MM.1S (cell line): Measurements from ENCODE around the gene LEP.

ENCODE experiments used
- EZH2 ChIP-seq: fragments of 300-600 bp; sonication (generic); optimal IDR thresholded peaks from 2 replicates; pipeline ENCODE3; 2017; ENCODE audit warnings: low read depth, mild to moderate bottlenecking, antibody characterized with exemption, low read length, mixed read lengths
- TF ChIP-seq, protein P1 (sequence below): fragments of 300-600 bp; sonication (generic); IDR thresholded peaks from 2 replicates; pipeline ENCODE4 v1.5.1; 2016; ENCODE audit warnings: antibody characterized with exemption, low read length, mixed read lengths

DNA sequence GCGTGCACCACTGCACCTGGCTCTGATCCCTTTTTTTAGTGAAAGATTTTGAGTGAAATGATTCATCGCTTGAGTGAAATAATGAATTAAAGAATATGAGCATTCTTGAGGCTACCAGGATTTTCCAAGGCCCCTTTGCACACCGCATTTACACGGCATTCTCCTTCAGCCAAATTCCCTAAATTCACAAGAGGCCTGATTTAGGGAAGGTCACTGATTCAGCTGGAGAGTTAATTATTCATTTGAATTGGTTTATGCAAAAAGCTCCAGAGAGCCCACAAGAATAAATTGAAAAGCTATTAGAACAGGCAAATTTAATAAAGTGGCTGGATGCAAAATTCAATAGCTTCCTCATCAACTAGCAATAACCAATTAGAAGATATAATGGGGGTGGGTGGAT, 46.5 kb downstream of the LEP start:
- TF ChIP-seq, protein P1, sequence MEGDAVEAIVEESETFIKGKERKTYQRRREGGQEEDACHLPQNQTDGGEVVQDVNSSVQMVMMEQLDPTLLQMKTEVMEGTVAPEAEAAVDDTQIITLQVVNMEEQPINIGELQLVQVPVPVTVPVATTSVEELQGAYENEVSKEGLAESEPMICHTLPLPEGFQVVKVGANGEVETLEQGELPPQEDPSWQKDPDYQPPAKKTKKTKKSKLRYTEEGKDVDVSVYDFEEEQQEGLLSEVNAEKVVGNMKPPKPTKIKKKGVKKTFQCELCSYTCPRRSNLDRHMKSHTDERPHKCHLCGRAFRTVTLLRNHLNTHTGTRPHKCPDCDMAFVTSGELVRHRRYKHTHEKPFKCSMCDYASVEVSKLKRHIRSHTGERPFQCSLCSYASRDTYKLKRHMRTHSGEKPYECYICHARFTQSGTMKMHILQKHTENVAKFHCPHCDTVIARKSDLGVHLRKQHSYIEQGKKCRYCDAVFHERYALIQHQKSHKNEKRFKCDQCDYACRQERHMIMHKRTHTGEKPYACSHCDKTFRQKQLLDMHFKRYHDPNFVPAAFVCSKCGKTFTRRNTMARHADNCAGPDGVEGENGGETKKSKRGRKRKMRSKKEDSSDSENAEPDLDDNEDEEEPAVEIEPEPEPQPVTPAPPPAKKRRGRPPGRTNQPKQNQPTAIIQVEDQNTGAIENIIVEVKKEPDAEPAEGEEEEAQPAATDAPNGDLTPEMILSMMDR, result no peak
- TF ChIP-seq EZH2, result no peak
